GM18951 (cell line): Measurements from ENCODE around the gene MIS12.

Experiments used
- POLR2A ChIP-seq: IDR thresholded peaks from 4 replicates; pipeline ENCODE4 v1.6.1; 2011; ENCODE audit warnings: mild to moderate bottlenecking; ENCODE audit not compliant: insufficient read length, insufficient read depth; ENCODE audit errors: extremely low read depth
- in situ Hi-C: fragments of 300-500 bp; cut with MboI; formaldehyde crosslinking; loops from one replicate; pipeline ENCODE4 v1.12.0; 2022; ENCODE audit warnings: low sequenced_read_pairs, mixed read lengths, inconsistent platforms; ENCODE audit not compliant: unreplicated experiment

MIS12 gene

DNA sequence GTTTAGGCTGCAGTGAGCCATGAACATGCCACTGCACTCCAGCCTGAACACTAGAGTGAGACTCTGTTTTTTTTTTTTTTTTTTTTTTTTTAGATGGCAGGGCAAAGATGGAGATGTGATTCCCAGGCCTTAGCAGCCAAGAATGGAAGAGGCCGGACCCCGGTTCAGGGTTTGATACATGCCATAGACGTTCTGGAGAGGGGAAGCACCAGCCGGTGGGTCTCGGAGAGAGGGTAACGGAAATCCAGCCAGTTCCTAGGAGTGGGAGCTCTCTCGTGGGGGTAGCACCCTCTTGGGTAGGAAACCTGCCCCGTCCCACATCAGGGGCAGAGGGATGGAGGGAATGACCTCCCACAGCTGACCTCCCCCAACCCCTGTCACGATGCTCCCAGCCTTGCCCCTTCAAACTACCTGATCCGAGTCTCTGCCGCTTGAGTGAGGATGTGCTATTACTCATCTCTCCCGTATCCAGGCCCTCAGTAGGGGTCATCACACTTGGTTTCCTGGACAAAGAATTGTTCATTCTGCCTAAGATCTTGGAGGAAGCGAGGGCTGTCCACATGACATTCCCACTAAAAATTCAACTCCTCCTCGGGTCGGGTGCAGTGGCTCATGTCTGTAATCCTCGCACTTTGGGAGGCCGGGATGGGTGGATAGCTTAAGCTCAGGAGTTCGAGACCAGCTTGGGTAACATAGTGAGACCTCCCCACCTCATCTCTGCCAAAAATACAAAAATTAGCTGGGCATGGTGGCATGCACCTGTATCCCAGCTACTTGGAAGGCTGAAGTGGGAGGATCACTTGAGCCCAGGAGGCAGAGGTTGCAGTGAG is 47.3 kb downstream of the MIS12 start:
- TF ChIP-seq POLR2A, result no peak
- in situ Hi-C loops, result no loop called here

DNA sequence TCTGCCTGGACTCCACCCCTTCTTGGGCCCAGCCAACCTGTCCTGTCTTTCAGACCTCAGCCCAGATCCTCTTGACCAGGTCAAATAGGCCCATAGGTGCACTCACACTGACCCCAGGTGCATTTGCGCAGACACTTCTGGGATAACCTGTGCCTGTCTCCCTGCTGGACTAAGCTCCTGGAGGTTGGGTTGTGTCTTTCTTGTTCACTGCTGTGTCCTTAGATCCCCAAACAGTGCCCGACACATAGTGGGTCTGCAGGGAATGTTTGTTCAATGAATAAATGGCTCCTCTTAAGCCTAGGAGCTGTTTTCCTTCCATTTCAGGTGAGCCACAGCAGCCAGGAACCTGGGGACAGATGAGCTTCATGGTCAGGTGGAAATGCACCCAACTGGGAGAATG is 49.1 kb downstream of the MIS12 start:
- TF ChIP-seq POLR2A, result no peak
- in situ Hi-C loops, result no loop called here

DNA sequence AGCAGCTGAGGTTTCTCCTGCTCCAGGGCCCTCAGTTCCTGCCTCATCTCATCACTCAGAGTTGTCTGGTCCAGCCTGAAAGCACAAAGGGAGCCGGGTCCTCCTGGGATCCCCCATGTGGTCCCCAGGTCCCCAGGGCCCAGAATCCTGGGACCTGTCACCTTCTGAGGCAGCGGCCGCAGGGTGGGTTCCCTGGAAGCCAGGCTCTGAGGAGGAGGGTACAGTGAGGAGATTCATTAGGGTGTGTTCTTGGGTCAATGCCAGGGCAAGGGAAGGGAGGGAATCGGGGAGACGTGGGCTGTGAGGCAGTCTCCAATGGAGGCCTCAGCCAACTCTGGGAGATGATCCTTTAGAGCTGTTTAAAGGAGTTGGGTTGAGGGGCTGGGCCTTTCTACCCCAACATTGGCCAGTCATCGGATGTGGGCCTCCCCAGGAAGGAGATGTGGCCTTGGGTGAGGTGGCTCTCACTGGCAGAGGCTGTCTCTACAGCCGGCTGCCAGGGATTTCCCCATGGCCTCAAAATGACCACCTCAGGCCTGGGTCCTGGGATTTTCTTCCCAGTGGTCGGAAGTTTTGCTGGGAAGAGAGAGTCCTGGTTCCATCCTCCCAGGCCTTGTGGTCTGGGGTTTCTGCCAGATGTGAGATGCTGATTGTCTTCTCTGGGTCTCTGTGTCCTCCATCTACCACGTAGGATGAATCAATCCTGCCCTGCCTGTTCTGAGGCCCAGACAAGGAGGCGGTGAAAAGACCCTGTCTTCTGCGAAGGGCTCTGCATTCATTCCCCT is 50.7 kb downstream of the MIS12 start:
- in situ Hi-C loops, result no loop called here
- TF ChIP-seq POLR2A, result no peak

DNA sequence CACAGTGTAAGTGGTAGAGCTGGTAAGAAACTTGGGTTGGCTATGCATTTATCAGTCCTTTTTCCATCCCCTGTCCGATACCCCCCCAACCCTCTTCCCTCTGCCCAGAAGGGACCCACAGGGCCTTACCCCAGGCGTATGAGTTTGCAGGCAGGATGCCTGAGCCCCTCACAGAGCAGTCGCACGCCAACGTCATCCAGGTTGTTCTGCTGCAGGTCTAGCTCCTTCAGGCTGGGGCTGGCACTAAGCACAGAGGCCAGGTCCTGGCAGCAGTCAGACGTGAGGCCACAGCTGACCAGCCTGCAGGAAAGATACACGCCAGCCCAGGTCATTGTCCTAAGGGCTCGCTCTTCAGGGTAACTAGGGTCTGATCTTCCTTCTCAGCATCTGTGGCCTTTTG is 52.9 kb downstream of the MIS12 start:
- in situ Hi-C loops, result no loop called here

DNA sequence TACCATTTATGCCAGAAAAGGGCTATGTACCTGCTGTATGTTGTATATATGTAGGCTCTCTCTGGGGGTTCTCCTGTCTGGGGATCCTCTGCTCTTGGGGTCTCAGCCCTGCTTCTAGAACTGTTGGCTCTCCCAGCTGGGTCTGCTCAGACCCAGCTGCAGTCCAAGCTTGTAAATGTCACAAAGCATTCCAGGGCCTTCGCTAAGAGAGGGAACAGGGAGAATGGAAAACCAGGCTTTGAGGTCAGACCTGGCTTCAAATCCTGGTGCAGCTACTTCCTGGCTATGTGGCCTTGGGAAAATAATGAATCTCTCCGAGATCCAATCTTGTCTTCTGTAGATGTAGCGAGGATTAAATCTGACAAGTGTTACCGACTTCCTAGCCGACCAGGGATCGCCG is 54.0 kb downstream of the MIS12 start:
- TF ChIP-seq POLR2A, result no peak
- in situ Hi-C loops, result no loop called here

More for the DNA sequence above, 52.9 kb downstream of the MIS12 start:
- no peak for TF ChIP-seq POLR2A
